Measurements from ENCODE around the gene PCDHB4.
"Not testable (repeated sequence)": the region's sequence is repeated elsewhere in the genome, so short reads cannot be mapped to it uniquely, and the experiment has no call there.

The PCDHB4 gene

DNA sequence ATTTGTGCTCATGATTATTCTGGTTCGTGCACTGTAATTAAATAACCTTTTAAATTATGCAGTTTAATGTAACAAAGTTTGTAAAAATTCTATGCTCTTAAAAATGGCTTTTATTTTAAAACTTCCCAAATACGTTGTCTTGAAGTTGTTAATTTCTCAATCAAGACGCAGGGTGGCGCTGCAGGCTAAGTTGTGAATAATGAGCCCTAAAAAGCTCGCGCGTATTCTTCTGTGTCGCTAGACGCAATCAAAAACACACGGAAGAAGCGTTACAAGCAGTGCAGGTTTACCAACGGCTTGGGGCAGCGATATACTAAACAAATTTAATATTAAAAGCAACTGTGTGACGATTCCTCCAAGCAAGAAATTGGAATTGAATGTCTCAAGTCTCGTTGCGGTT is at the start of gene PCDHB4:
Gene PCDHB4 (plus strand): TSS at position 256 of the 400 bp plus-strand sequence. CDS start 181 bp downstream, outside the sequence.
- DNase-seq (ENCODE audit: low spot score), result no peak

DNA sequence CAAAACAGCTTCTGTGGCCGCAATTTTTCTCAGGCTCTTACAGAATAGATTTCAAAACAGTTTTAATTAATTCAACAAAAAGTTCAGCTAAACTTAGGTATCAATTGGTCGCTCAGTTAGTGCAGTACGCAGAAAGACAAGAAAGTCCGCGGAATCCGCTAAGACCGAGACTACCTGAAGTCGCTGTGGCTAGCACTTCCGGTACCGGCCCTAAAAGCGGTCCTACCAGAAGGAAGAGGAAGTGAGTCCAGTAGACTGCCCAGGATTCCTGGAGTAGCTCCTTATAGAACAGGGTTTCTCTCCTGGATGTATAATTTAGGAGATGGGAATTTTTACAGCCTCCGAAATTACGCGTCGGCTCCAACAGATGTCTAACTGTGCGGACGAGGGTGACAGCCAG is 43.8 kb upstream of the PCDHB4 start:
- no peak for DNase-seq (ENCODE audit: low spot score)

DNA sequence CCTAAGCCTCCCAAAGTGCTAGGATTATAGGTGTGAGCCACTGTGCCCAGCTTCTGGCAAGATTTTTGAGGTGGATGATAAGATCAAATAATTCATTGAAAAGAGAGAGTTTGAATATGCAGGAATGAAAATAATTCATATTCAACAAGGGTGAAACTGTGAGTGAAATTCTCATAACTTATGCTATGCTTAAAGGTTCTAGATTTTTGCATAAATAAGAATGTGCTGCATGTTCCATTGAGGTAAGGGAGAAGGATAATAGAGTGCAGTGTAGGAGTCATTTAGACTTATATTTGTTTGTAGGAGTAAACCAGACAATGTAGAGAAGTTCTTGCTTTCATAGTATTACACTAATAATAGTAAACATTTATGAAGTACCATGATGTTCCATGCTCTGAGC is 39.4 kb upstream of the PCDHB4 start:
- DNase-seq (ENCODE audit: low spot score), result no peak

DNA sequence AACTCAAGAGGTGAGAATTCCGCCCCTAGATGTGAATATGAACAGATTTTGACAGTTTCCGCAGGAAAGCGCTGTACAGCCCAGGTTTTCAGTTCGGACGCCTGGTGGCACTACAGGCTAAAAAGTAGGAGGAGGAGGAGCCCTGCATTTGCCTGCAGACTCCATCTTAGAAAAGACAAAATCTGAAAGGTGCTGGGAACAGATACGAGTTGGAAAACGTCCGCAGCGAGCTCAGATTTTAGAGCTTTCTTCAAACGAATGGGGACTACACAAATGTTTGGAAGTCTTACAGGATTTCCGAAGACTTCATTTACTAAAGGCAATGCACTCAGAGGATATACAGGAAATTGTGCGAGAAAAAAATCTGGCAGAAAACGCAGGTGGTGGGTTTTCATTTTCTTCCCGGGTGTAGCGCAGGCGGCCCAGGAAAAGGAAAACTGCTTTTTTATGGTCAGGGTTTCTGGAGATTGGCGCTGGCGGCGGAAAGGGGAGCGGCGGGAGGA is 37.1 kb upstream of the PCDHB4 start:
- peak; percentile 45 for DNase-seq (ENCODE audit: low spot score)

DNA sequence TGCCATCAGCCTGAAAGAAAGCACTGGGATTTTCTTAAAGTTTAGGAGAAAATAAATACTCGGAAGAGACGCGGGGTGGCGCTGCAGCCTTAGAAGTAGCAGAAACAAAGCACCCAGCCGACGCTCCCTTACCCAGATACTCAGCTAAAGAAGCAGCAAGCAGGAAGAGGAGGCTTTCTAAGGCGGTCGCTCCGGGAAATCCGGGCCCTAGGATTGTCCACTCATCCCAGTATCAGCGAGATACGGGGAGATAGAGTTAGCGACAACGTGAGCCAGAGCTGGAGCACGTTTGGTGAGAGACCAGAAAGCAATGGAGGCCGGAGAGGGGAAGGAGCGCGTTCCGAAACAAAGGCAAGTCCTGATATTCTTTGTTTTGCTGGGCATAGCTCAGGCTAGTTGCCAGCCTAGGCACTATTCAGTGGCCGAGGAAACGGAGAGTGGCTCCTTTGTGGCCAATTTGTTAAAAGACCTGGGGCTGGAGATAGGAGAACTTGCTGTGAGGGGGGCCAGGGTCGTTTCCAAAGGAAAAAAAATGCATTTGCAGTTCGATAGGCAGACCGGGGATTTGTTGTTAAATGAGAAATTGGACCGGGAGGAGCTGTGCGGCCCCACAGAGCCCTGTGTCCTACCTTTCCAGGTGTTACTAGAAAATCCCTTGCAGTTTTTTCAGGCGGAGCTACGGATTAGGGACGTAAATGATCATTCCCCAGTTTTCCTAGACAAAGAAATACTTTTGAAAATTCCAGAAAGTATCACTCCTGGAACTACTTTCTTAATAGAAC is 26.9 kb upstream of the PCDHB4 start, which contains the start of gene PCDHB2:
Gene PCDHB2 (plus strand): TSS at position 135 of the 782 bp plus-strand sequence. CDS start 176 bp downstream, at position 311.
- peak; percentile 14 for DNase-seq (ENCODE audit: low spot score)

DNA sequence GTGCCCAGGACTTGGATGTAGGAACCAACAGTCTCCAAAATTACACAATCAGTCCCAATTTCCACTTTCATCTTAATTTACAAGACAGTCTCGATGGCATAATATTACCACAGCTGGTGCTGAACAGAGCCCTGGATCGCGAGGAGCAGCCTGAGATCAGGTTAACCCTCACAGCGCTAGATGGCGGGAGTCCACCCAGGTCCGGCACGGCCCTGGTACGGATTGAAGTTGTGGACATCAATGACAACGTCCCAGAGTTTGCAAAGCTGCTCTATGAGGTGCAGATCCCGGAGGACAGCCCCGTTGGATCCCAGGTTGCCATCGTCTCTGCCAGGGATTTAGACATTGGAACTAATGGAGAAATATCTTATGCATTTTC is 26.4 kb upstream of the PCDHB4 start:
- DNase-seq (ENCODE audit: low spot score), result no peak

DNA sequence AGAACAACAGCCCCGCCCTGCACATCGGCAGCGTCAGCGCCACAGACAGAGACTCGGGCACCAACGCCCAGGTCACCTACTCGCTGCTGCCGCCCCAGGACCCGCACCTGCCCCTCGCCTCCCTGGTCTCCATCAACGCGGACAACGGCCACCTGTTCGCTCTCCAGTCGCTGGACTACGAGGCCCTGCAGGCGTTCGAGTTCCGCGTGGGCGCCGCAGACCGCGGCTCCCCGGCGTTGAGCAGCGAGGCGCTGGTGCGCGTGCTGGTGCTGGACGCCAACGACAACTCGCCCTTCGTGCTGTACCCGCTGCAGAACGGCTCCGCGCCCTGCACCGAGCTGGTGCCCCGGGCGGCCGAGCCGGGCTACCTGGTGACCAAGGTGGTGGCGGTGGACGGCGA is 25.4 kb upstream of the PCDHB4 start:
- not testable (repeated sequence) for DNase-seq (ENCODE audit: low spot score)

DNA sequence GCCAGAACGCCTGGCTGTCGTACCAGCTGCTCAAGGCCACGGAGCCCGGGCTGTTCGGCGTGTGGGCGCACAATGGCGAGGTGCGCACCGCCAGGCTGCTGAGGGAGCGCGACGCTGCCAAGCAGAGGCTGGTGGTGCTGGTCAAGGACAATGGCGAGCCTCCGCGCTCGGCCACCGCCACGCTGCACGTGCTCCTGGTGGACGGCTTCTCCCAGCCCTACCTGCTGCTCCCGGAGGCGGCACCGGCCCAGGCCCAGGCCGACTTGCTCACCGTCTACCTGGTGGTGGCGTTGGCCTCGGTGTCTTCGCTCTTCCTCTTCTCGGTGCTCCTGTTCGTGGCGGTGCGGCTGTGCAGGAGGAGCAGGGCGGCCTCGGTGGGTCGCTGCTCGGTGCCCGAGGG is 25.0 kb upstream of the PCDHB4 start:
- not testable (repeated sequence) for DNase-seq (ENCODE audit: low spot score)

DNA sequence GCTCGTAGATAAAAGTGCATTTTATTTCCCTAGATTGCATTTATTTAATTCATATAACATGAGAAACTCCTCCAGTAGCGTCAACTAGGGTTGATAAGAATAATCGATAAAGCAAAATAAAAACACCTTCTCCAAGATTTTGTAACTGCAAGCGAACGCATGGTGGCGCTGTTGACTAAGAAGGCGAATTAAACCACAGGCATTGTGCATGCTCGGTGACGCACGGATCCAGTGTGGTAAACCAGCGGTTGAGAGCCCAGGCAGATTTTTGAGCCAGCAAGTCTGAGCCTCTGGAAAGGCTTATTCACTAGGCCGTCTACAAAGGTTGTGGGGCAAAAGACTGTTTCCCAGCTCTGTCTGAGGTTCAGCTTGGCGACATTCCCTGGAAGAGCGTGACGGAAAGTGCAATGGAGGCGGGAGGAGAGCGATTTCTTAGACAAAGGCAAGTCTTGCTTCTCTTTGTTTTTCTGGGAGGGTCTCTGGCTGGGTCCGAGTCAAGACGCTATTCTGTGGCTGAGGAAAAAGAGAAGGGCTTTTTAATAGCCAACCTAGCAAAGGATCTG is 21.3 kb upstream of the PCDHB4 start, which contains the start of gene PCDHB3:
Gene PCDHB3 (plus strand): TSS at position 231 of the 563 bp plus-strand sequence. CDS start 177 bp downstream, at position 408.
- DNase-seq (ENCODE audit: low spot score), result peak; percentile 22

DNA sequence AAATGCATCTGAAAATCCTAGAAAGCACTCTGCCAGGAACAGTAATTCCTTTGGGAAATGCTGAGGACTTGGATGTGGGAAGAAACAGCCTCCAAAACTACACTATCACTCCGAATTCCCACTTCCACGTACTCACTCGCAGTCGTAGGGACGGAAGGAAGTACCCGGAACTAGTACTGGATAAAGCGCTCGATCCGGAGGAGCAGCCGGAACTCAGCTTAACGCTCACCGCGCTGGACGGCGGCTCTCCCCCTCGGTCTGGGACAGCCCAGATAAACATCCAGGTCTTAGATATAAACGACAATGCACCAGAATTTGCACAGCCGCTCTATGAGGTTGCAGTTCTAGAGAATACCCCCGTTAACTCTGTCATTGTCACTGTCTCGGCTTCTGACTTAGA is 20.6 kb upstream of the PCDHB4 start:
- no peak for DNase-seq (ENCODE audit: low spot score)

DNA sequence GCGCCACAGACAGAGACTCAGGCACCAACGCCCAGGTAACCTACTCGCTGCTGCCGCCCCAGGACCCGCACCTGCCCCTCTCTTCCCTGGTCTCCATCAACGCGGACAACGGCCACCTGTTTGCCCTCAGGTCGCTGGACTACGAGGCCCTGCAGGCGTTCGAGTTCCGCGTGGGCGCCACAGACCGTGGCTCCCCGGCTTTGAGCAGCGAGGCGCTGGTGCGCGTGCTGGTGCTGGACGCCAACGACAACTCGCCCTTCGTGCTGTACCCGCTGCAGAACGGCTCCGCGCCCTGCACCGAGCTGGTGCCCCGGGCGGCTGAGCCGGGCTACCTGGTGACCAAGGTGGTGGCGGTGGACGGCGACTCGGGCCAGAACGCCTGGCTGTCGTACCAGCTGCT is 19.5 kb upstream of the PCDHB4 start:
- DNase-seq (ENCODE audit: low spot score), result not testable (repeated sequence)

DNA sequence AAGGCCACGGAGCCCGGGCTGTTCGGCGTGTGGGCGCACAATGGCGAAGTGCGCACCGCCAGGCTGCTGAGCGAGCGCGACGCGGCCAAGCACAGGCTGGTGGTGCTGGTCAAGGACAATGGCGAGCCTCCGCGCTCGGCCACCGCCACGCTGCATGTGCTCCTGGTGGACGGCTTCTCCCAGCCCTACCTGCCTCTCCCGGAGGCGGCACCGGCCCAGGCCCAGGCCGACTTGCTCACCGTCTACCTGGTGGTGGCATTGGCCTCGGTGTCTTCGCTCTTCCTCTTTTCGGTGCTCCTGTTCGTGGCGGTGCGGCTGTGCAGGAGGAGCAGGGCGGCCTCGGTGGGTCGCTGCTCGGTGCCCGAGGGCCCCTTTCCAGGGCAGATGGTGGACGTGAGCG is 19.1 kb upstream of the PCDHB4 start:
- DNase-seq (ENCODE audit: low spot score), result not testable (repeated sequence)

DNA sequence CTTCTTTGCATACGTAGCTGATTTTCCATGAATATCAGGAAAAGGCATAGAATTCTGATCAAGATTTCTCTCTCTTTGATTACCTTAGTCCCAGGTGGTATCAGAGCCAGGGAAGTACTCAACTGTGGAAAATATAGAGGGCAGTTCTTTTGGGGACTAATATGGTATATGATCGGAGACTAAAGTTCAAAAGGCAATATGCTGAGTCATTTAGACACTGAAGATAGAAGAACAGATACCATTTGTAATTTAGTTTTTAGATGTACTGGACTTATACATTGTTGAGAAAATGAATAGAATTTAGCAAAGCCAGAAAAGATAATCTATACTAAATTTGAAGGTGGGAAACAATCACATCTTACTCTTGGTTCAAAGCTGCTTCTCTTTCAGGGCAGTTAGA is 16.3 kb upstream of the PCDHB4 start:
- DNase-seq (ENCODE audit: low spot score), result no peak

DNA sequence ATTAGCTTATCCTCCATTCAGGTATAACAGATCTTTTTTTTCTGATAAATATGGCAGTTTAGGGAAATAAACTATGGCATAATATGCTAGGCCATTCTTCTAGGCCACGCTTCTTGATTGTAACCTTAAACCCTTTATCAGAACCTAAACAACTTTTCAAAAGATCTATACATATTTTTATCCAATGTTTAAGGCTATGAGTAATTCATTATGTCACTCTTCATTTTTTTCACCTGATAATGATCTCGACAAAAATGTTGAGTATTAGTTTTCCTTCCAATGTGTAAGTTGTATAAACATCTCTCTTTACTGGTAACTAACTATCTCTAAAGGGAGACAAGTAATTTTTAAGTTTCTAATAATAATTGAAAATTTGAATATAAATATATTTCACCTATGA is 2.4 kb upstream of the PCDHB4 start:
- no peak for DNase-seq (ENCODE audit: low spot score)

DNA sequence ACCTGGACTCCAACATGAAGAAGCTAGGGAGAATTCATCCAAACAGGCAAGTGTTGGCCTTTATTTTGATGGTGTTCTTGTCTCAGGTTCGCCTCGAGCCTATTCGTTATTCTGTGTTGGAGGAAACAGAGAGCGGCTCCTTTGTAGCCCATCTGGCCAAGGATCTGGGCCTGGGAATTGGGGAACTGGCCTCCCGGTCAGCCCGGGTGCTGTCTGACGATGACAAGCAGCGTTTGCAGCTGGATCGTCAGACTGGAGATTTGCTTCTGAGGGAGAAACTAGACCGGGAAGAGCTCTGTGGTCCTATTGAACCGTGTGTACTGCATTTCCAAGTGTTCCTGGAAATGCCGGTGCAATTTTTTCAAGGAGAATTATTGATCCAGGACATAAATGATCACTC is 367 bp downstream of the PCDHB4 start:
- no peak for DNase-seq (ENCODE audit: low spot score)

DNA sequence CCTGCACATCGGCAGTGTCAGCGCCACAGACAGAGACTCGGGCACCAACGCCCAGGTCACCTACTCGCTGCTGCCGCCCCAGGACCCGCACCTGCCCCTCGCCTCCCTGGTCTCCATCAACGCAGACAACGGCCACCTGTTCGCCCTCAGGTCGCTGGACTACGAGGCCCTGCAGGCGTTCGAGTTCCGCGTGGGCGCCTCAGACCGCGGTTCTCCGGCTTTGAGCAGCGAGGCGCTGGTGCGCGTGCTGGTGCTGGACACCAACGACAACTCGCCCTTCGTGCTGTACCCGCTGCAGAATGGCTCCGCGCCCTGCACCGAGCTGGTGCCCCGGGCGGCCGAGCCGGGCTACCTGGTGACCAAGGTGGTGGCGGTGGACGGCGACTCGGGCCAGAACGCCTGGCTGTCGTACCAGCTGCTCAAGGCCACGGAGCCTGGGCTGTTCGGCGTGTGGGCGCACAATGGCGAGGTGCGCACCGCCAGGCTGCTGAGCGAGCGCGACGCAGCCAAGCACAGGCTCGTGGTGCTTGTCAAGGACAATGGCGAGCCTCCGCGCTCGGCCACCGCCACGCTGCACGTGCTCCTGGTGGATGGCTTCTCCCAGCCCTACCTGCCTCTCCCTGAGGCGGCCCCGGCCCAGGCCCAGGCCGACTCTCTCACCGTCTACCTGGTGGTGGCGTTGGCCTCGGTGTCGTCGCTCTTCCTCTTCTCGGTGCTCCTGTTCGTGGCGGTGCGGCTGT is 1.9 kb downstream of the PCDHB4 start:
- not testable (repeated sequence) for DNase-seq (ENCODE audit: low spot score)

DNA sequence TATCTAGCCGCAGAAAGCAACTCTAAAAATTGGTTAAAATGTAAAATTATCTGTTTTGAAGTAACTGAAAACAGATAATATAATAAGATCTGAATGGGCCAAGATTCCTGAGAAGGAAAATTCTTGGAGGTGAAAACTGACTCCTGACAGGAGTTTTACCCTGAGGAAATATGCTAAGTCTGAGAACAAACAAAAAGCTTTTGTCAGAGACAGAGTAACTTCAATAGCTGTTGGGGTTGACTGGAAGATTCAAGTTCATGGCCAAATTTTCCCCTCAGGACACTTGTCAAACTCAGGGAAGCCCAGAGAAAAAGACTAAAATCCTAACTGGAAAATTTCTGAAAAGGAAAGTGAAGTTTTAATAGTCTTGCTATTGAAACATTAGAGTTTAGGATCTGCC is 5.7 kb downstream of the PCDHB4 start:
- DNase-seq (ENCODE audit: low spot score), result no peak

DNA sequence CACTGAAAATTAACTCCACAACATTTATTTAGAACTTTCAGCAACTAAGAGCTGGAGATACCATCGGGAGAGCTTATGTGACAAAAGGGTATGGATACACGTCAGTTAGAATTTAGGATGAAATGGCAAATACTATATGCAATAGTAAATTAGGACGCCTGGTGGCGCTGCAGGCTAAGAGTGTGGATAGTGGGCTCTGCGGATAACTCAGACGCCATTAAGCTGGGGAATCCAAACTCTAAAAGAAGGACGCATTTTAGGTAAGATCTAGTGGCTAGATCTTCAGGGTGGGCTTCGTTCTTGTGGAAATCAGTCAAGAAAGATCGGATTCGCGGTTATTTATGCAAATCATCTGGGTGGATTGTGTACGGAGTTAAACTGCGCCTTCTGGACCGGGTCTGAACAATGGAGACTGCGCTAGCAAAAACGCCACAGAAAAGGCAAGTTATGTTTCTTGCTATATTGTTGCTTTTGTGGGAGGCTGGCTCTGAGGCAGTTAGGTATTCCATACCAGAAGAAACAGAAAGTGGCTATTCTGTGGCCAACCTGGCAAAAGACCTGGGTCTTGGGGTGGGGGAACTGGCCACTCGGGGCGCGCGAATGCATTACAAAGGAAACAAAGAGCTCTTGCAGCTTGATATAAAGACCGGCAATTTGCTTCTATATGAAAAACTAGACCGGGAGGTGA is 13.6 kb downstream of the PCDHB4 start, which contains the start of gene PCDHB5:
Gene PCDHB5 (plus strand): TSS at position 177 of the 688 bp plus-strand sequence. CDS start 229 bp downstream, at position 406.
- DNase-seq (ENCODE audit: low spot score), result no peak

DNA sequence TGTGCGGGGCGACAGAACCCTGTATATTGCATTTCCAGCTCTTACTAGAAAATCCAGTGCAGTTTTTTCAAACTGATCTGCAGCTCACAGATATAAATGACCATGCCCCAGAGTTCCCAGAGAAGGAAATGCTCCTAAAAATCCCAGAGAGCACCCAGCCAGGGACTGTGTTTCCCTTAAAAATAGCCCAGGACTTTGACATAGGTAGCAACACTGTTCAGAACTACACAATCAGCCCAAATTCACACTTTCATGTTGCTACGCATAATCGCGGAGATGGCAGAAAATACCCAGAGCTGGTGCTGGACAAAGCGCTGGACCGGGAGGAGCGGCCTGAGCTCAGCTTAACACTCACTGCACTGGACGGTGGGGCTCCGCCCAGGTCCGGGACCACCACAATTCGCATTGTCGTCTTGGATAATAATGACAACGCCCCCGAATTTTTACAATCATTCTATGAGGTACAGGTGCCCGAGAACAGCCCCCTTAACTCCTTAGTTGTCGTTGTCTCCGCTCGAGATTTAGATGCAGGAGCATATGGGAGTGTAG is 14.2 kb downstream of the PCDHB4 start:
- DNase-seq (ENCODE audit: low spot score), result no peak

DNA sequence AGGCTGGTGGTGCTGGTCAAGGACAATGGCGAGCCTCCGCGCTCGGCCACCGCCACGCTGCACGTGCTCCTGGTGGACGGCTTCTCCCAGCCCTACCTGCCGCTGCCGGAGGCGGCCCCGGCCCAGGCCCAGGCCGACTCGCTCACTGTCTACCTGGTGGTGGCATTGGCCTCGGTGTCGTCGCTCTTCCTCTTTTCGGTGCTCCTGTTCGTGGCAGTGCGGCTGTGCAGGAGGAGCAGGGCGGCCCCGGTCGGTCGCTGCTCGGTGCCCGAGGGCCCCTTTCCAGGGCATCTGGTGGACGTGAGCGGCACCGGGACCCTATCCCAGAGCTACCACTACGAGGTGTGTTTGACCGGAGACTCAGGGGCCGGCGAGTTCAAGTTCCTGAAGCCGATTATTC is 15.7 kb downstream of the PCDHB4 start:
- not testable (repeated sequence) for DNase-seq (ENCODE audit: low spot score)

DNA sequence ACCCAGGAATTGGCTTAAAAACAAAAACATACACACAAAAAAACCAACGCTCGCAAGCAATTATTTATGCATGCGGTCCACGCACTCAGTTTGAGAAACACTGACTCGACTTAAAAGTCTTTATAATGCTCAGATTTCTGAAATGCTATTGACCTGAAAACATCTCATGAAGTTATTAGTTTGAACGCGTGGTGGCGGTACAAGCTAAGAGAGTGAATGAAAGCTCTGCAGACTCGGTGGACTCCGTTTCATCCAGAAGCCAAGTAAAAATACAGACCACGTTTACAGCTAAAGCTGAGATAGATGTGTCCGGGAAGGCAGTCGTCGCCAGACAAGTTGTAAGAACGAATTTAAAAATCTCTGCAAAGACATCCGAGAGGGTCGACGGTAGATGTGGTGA is 28.2 kb downstream of the PCDHB4 start, which contains the start of gene PCDHB6:
Gene PCDHB6 (plus strand): TSS at position 246 of the 400 bp plus-strand sequence. CDS start 201 bp downstream, outside the sequence.
- DNase-seq (ENCODE audit: low spot score), result peak; percentile 49
